ENCODE results near the gene CCDC134.

CCDC134 gene

DNA sequence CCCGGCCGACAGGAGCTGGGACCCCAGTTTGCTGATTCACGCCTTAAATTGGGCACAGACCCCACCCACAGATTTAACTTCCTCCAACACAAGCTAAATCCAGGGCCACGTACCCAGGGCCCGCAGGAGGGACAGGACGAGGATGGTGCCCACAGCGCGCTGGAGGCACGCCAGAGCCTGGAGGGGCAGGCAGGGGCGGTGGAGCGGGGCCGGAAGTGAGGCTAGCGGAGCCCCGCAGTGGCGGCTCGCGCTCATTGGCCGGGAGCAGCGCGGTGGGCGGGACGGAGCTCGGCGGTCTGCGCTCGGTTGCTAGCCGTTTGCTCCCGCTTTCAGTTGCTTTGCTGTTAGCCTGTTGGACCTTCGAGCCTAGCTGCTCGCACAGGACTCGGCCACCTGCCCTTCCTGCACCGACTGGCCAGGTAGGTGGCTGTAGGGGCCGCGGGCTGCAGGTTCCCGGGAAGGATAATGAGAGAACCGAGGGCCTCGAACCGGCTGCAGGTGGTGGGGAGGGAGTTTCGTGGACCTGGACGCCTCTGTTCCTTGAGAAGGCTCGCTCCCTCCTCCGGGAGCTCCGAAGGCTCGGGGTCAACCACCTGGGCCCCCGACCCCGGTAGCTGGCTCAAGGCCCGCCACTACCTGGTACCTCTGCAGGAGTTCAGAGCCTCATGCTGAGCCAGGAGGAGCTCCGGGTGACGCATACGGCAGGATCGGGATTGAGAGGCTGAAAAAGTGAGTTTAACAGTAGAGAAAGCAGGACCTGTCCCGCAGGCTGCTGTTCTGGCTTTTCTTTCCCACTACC lies at the start of gene CCDC134:
Gene CCDC134, plus strand, starts transcription at position 332 of the 799 bp plus-strand sequence. CDS start 8,212 bp downstream, outside the sequence.
- peak; percentile 94 for DNase-seq

DNA sequence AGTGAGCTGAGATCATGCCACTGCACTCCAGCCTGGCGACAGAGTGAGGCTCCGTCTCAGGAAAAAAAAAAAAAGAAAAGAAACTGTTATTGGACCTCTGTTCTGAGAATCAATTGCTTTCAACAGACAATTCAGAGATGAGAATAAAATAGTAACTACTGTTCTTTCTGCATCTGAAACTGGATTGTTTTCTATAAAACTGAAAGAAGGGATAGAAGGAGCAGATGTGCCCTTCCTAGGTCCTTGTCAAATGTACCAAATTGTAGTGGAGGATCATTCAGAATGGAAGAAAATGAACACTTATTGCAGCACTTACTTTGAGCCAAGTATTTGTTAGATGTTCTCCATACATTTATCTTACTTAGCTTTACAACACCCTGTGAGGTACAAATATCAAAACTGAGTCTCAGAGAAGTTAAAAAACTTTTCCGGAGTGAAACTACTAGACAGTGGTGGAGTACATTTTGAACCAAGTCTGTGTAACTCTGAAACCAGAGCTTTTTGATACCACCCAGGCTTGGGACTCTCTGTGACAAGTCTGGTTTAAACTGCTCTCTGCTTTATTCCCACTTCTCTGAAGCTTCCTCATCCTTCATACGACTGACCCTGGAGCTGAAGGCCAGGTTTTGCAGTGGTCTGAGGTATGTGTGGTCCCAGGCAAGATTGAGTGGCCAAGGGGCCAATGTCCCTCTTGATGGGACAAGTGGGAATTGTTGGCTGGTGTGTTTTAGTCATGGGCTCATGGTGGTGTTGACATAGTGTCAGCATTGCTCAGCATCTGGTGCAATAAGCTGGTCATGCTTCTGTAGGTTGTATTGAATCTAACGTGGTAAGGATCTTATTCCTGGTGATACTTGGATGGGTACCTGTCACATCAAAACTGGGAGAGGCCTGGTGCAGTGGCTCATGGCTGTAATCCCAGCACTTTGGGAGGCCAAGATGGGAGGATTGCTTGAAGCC lies 48.2 kb upstream of the CCDC134 start:
- no peak for DNase-seq

DNA sequence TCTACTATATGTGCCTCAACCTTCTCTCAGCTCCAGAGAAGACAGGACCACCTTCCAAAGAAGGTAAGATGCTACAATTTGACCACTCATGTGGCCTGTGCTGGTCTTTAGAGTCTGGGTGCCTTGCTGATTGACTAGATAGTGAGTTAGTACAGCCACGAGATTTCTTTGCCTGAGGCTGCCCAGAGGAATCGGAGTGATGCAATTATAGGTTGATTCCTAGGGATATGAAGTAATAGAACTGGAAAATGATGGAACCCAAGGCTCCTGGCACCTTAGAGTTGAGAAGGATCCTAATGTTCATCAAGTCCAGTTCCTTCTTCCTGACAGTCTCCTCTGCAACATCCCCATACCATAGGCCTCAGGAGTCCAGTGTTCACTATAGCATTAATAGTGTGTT lies 46.5 kb upstream of the CCDC134 start:
- DNase-seq = no peak

DNA sequence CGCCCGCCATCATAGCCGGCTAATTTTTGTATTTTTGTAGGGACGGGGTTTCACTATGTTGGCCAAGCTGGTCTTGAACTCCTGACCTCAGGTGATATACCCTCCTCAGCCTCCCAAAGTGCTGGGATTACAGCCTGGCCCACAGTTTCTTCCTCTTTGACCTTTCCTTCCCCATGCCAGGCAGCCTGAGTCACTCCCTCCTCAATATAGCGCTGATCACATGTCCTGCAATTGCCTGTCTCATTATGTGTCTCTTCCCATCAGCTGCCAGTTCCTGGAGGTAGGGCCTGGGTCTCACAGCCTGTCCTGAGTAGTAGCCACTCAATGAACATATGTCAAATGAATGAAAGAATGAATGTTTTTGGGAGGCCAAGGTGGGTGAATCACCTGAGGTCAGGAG lies 43.0 kb upstream of the CCDC134 start:
- no peak for DNase-seq

DNA sequence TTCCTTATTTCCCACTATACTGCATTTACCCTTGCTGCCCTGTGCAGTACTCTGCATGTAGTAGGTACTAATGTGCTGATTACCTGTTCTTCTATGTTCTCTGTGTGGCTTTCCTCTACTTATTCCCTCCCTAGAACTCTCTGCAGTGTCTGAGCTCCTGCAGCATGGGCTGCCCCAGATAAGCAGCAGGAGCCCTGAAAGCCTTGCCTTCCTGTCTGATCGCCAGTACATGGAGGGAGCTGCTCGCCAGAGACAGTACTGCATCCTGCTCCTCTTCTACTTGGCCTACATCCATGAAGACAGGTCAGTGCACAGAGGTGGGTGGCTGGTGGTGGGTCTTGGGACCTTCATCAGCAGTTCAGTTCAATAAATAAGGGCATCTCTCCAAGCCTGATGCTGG lies 42.2 kb upstream of the CCDC134 start:
- no peak for DNase-seq

DNA sequence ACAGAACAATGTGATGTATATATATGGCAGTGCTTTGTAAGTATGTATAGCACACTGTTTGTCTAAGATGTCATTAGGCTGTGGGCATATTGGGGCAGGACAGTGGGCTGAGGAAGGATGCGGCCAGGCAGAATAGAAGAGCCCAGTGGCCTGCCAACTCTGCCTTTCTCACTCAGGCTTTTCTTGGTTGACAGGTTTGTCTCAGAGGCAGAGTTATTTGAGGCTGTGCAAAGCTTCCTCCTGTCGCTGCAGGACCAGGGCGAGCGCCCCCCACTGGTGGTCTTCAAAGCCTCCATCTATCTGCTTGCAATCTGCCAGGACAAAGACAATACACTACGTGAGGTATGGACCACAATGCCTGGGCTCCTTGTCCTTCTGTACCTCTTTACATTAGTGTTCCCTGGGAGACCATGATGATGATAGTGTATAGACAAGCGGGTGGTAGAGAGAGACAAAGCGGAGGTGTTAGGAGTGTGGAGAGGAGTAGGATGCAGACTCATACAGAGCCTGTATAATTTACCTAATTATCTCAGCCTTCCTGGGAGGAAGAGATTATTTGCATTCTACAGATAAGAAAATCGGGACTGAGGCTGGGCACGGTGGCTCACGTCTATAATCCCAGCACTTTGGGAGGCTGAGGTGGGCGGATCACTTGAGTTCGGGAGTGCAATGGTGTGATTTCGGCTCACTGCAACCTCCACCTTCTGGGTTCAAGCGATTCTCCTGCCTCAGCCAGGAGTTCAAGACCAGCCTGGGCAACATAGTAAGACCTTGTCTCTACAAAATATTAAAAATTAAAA lies 37.3 kb upstream of the CCDC134 start:
- no peak for DNase-seq

DNA sequence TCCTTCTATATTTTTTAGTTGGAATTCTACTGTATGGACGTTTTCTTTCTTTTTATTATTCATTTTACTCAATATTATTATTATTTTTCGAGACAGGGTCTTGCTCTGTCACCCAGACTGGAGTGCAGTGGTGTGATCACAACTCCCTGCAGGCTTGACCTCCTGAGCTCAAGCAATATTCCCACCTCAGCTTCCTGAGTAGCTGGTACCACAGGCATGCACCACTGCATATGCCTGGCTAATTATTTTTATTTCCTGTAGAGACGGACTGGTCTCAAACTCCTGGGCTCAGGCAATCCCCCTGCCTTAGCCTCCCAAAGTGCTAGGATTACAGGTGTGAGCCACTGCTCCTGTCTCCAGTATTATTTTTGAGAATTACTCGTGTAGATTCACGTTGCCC lies 34.0 kb upstream of the CCDC134 start:
- no peak for DNase-seq

DNA sequence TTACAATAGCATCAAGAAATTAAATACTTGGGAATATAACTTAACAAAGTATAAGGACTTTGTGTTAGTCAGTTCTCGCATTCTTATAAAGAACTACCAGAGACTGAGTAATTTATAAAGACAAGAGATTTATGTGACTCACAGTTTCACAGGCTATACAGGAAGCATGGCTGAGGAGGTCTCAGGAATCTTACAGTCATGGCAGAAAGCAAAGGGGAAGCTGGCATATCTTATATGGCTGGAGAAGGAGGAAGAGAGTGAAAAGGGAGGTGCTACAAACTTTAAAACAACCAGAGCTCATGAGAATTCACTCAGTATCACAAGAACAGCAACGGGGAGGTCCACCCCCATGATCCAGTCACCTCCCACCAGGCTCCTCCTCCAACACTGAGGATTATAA lies 32.0 kb upstream of the CCDC134 start:
- DNase-seq = no peak

DNA sequence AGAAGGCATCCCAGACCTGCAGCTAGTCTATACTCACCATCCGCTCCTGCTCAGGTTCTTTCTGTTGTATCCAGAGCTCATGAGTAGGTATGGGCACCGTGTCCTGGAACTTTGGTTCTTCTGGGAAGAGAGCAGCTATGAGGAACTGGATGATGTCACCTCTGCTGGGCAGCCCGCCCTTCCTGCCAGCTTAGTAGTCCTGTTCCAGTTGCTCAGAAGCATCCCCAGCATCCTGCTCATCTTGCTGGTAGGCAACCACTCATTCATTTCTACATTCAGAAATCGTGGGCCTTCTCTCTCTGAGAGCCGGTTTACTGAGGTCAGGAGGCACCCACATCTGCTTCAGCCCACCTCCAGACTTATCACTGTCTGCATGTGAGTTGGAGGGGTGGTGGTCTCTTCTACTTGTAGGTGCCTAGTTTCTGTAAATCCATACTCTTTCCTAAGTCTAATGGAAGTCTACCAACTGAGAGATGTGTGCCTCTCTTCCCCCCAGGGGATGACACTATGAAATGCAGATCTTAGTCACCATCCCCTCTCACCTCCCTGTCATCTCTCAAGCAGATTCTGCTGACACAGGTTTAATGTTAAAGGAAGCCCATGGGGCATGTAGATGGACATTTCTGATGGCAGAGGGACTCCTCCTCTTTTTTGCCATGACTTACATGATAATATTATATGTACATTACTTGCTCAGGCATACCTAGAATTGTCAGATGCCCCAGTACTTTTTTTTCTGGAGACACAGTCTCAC lies 29.6 kb upstream of the CCDC134 start:
- DNase-seq = no peak

DNA sequence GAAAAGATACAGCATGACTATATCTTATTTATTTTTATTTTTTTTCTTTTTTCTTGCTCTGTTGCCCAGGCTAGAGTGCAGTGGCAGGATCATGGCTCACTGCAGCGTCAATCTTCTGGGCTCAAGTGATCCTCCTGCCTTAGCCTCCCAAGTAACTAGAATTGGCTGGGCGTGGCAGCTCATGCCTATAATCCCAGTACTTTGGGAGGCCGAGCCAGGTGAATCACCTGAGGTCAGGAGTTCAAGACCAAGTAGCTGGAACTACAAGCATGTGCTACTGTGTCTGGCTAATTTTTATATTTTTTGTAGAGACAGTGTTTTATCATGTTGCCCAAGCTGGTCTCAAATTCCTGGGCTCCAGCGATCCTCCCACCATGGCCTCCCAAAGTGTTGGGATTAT lies 28.3 kb upstream of the CCDC134 start:
- DNase-seq = no peak

DNA sequence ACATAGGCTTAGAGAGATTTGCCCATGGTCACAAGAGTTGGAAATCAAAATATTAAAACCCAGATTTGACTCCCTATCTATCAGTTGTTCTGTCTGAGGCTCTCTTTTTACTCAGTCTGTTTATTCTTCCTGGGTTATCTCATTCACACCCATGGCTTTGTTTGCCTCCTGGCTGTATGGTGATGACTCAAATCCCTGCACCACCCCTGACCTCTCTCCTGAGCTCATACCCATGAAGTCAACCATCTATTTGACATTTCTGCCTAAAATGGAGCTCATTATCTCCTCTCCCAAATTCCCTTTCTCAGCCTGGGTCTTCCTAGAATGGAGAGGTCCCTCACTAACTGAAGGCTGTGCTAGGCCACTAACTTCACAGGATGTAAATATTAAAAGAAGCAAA lies 27.8 kb upstream of the CCDC134 start:
- DNase-seq = no peak

DNA sequence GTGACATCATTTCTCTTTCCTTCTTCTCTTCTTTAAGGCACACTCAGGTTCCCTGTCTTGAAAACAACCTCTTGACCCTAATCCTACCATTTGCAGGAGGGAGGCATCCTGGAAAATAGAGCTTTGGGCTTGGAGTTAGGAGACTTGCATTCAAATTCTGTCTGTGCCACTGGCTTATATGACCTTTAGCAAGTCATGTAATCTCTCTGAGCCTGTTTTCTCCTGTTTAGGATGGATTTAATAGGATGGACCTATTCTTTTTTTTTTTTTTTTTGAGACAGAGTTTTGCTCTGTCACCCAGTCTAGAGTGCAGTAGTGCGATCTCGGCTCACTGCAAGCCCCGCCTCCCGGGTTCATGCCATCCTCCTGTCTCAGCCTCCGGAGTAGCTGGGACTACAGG lies 25.1 kb upstream of the CCDC134 start:
- no peak for DNase-seq

DNA sequence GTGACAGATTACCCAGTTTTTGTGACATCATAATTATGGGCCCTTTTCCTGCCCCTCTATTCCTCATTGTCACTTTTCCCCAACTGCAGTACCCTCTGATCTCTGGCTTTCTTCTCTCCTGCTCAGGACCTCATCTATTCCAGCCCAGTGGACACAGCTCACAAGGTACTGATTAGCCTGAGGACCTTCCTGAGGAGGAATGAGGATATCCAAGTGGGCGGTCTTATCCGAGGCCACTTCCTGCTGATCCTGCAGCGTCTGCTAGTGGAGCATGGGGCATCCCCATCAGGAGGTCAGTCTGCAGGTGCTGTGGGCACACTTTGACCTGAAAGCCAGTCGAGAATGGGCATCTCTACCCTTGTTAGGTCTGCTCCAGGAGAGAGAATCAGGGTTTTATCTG lies 24.5 kb upstream of the CCDC134 start:
- no peak for DNase-seq

DNA sequence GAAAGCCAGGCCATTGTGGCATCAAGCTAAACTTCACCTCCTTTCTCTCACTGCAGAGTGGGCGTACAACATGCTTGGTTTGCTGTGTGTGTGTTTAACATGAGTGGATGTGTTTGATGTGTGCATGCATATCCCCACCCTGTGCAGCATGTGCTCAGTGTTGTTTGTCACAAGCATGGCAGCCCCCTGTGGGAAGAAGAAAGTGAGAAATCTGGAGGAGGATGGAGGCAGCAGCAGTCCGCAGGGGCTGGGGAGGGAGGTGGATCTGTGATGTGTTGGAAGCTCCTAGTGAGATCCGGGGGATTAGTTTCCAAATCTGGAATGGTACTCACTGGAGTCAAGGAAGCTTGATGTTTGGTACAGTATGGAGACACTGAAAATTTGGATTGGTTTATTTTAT lies 24.1 kb upstream of the CCDC134 start:
- no peak for DNase-seq

DNA sequence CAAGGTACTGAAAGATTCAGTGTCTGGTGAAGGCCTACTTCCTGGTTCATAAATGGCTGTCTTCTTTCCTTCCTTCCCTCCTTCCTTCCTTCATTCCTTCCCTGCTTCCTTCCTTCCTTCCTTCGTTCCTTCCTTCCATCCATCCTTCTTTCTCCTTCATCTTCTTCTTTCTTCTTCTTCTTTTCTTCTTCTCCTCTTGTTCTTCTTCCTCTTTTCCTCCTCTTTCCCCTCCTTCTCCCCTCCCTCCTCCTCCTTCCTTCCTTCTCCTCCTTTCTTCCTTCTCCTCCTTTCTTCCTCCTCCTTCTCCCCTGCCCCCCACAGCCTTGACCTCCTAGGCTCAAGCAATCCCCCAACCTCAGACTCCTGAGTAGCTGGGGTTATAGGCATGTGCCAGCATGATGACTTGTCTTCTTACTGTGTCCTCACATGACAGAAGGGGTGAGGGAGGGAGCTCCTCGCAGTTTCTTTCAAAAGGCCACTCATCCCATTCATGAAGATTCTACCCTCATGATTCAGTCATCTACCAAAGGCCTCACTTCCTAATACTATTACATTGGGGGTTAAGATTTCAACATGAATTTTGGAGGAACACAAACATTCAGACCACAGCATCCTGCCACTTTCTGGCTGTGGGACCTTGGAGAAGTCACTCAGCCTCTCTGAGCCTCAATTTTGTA lies 22.6 kb upstream of the CCDC134 start:
- DNase-seq = no peak

DNA sequence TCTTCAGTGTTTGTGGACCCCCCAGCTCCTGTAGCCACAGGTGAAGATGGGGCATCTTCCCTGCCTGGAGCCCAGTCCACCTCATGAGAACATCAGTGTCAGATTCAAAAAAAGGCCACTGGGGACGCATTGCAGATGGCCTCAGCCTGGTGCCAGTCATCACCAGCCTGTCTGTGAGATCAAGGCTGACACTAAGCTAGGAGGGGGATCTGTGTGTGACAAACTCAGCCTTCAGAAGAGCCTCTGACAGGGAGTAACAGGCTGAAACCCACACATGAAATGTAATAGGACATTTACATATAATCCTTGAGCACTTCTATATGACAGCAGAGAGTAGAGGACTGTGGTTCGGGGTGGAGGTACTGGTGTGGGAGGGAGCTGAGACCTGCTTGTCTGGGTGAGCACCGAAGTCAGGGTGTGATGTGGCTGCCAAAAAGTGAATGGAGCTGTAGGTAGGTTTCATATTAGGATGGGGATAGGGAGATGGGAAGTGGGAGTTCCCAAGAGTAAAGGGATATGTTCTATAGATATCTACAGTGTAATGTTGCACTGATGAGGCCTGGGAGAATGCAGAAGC lies 20.5 kb upstream of the CCDC134 start:
- DNase-seq = no peak

DNA sequence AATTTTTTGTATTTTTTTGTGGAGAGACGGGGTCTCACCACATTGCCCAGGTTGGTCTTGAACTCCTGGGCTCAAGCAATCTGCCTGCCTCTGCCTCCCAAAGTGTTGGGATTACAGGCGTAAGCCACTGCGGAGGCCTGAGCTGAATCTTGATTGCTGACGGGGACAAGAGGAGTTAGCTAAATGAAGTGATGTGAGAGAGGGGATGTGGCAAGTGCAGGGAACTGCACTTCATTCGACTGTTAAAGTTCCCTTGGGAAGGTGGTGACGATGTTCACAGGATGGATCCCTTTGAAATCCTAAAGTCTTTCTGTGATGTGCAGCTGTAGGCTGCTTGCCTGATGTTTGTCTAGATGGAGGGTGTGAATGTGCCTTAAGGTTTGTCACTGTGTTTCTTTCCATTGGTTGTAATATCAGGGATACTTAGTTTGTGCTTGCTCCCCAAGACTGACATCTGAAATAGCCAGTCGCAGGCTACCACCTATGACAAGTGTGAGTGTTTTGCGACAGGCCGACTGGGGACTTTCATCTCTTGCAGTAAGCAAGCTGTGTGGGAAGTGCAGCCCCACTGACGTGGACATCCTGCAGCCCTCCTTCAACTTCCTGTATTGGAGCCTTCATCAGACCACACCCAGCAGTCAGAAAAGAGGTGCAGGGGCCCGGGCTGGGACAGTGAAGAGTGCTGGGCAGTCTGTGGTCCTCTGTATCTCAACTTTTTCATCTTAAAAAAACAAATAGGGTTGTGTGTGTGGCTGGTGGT lies 19.6 kb upstream of the CCDC134 start:
- DNase-seq = no peak

DNA sequence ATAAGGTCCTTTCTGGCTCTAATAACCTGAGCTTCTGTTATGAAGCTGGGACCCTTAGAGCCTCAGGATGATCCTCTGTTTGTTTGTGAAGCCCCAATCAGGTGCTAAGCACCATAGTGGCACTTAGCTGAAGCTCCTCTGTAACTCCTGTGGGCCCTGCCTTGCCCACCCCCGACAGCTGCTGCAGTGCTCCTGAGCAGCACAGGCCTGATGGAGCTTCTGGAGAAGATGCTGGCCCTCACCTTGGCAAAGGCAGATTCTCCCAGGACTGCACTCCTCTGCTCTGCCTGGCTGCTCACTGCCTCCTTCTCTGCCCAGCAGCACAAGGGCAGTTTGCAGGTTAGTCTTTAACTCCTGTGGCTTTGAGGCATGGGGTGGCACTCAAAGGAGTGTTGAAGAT lies 19.0 kb upstream of the CCDC134 start:
- no peak for DNase-seq

DNA sequence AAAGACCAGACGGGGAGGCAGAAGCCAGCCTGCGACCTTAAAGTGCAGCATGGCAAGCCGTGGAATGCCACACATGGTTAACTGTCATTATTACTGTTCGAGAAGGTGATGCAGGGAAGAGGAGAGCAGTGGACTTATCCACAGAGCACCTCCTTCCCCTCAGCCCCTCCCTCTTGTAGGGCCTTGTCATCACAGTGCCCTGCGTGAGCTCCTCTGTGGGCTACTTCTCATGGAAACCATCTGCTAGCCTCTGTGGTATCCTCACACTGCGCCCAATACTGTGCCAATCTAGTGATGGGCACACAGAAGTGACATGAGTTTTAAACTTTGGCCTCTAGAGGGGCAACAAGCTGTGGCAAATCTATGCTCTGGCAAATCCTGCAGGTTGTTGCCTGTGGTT lies 18.2 kb upstream of the CCDC134 start:
- DNase-seq = no peak

DNA sequence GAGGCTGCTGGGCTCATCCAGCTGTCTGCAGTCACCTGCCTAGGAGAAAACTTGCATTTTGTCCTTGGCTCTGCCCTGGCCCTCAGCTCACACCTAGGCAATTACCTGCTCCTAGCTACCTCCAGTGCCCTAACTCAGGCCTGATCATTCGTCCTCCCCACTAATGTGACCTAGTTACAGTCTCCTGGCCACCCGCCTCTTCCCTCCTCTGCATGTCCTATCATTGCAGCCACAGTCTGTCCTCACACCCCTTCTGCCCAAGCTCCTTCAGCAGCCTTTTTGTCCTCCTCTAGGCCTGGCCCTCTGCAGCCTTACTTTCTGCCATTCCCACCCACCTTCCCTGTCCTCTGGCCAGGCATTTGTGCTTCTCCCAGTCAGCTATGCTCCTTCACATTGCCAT lies 17.7 kb upstream of the CCDC134 start:
- no peak for DNase-seq

DNA sequence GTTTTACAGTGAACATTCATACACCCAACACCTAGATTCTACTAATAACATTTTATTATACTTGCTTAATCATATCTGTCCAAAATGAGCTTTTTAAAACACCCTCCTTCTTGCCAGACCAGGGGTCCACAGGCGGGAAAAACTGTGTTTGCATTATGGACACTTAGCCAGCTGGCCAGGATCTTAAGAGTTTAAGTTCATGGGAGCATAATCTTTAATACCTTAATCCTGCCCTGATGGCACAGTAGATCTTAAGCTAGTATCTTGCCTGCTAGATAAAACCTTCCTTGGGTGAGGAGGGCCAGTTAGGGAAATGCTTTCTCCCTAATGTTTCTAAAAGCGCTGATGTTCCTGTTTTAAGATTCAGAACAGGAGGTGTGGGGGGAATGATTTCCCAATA lies 13.1 kb upstream of the CCDC134 start:
- no peak for DNase-seq

Measured in left hindlimb (tissue), 1 donor.